Neural progenitor cell (in vitro differentiated cells): ENCODE measurements around the gene MAN2A1. TPM values are rescaled to one million over a fixed set of nuclear protein-coding genes. Genes with fewer than 3 reads are reported as not detected.

Experiments
- DNase-seq: peaks from one replicate; pipeline ENCODE4 v3.0.0-alpha.2; 2016; ENCODE audit warnings: low spot score
- H2AFZ ChIP-seq: fragments of 200-600 bp; sonication (generic); replicated peaks from 2 replicates; pipeline ENCODE4 v1.6.1; 2016; ENCODE audit warnings: antibody characterized with exemption
- H3F3A ChIP-seq: fragments of 200-600 bp; sonication (generic); 2 replicates; pipeline ENCODE4 v1.6.1; 2016; ENCODE audit warnings: antibody characterized with exemption, low read depth
- H3K27ac ChIP-seq: fragments of 200-600 bp; sonication (generic); 2 replicates; pipeline ENCODE4 v1.5.1; 2016; ENCODE audit warnings: mild to moderate bottlenecking
- H3K27me3 ChIP-seq: fragments of 200-600 bp; sonication (generic); 2 replicates; pipeline ENCODE4 v1.6.1; 2016; ENCODE audit warnings: mild to moderate bottlenecking, moderate library complexity
- H3K36me3 ChIP-seq: fragments of 200-600 bp; sonication (generic); 2 replicates; pipeline ENCODE4 v1.5.1; 2016
- H3K4me1 ChIP-seq: fragments of 200-600 bp; sonication (generic); 2 replicates; pipeline ENCODE4 v1.6.1; 2016; ENCODE audit warnings: mixed run types
- H3K4me2 ChIP-seq: fragments of 200-600 bp; sonication (generic); 2 replicates; pipeline ENCODE4 v1.6.1; 2016
- H3K4me3 ChIP-seq: fragments of 200-600 bp; sonication (generic); 2 replicates; pipeline ENCODE4 v1.5.1; 2016
- H3K79me2 ChIP-seq: fragments of 200-600 bp; sonication (generic); 2 replicates; pipeline ENCODE4 v1.6.1; 2016; ENCODE audit warnings: low read depth
- H3K9ac ChIP-seq: fragments of 200-600 bp; sonication (generic); 2 replicates; pipeline ENCODE4 v1.6.1; 2016
- H3K9me3 ChIP-seq: fragments of 200-600 bp; sonication (generic); 2 replicates; pipeline ENCODE4 v1.5.1; 2016; ENCODE audit warnings: low read depth
- H4K20me1 ChIP-seq: fragments of 200-600 bp; sonication (generic); 2 replicates; pipeline ENCODE4 v1.6.1; 2016; ENCODE audit warnings: low read depth
- H3K27ac Mint-ChIP-seq: 3 replicates; pipeline ENCODE4 v1.8.0; 2021; ENCODE audit warnings: mixed read lengths
- H3K27me3 Mint-ChIP-seq: 2 replicates; pipeline ENCODE4 v1.8.0; 2022; ENCODE audit warnings: low read depth, mild to moderate bottlenecking, inconsistent platforms, moderate library complexity, mixed read lengths; ENCODE audit not compliant: insufficient read depth
- H3K36me3 Mint-ChIP-seq: 3 replicates; pipeline ENCODE4 v1.8.0; 2021; ENCODE audit warnings: mixed read lengths
- H3K4me1 Mint-ChIP-seq: 3 replicates; pipeline ENCODE4 v1.8.0; 2021; ENCODE audit warnings: mixed read lengths
- H3K4me3 Mint-ChIP-seq: 3 replicates; pipeline ENCODE4 v1.8.0; 2021; ENCODE audit warnings: mild to moderate bottlenecking, moderate library complexity, mixed read lengths
- H3K9me3 Mint-ChIP-seq: 3 replicates; pipeline ENCODE4 v1.8.0; 2020; ENCODE audit warnings: mixed read lengths
- CTCF ChIP-seq: fragments of 200-600 bp; sonication (generic); IDR thresholded peaks from 2 replicates; pipeline ENCODE4 v1.5.1; 2017; ENCODE audit warnings: antibody characterized with exemption, mild to moderate bottlenecking
- EZH2 ChIP-seq: fragments of 200-600 bp; sonication (generic); IDR thresholded peaks from 2 replicates; pipeline ENCODE4 v1.6.1; 2017; ENCODE audit warnings: antibody characterized with exemption, mild to moderate bottlenecking, moderate library complexity
- EZH2phosphoT487 ChIP-seq: fragments of 200-600 bp; sonication (generic); IDR thresholded peaks from 2 replicates; pipeline ENCODE4 v1.6.1; 2017; ENCODE audit warnings: antibody characterized with exemption
- total RNA-seq: library from RNA; depleted of rRNA; stranded (reverse); fragments of >200 nt; gene quantifications from 2 replicates; pipeline ENCODE4 v1.2.3, GENCODE V29; 2015; ENCODE audit warnings: low replicate concordance

MAN2A1 gene
- total RNA-seq, 1 donor from 2014 or later: 130 TPM

- no peak overlapping the region for H3K4me2 ChIP-seq
- TF ChIP-seq CTCF (no peak), EZH2phosphoT487 (no peak), EZH2 (no peak)
- no peaks in the 10 kb centered on the region for H3K79me2 ChIP-seq
- Mint-ChIP-seq H3K9me3 (peaks cover 2% of the 10 kb centered on the region), H3K27me3 (no peaks in the 10 kb centered on the region), H3K36me3 (peaks cover 3% of the 10 kb centered on the region), H3K4me3 (no peak overlapping the region), H3K4me1 (peaks cover 9% of the 10 kb centered on the region), H3K27ac (peak overlapping the region; percentile 13)
- no peak overlapping the region for H3K9ac ChIP-seq
- no peaks in the 10 kb centered on the region for H3K9me3 ChIP-seq
- H3K4me1 ChIP-seq: no peaks in the 10 kb centered on the region
- H3K27ac ChIP-seq: no peak overlapping the region
- no peaks in the 10 kb centered on the region for H4K20me1 ChIP-seq
- H3K36me3 ChIP-seq: no peaks in the 10 kb centered on the region
- no peak for DNase-seq
- no peak overlapping the region for H2AFZ ChIP-seq
- no peaks in the 10 kb centered on the region for H3F3A ChIP-seq
- no peaks in the 10 kb centered on the region for H3K27me3 ChIP-seq
- no peak overlapping the region for H3K4me3 ChIP-seq
Measured at GRCh38 chr5:109876941-109877669, 187.4 kb downstream of the MAN2A1 start.

GRCh38 chr5:109877670-109878045, 187.9 kb downstream of the MAN2A1 start:
- Histone ChIP-seq H3K27ac (no peak overlapping the region), H3K79me2 (no peaks in the 10 kb centered on the region), H2AFZ (no peak overlapping the region), H3K27me3 (no peaks in the 10 kb centered on the region), H3K4me1 (no peaks in the 10 kb centered on the region), H3K4me3 (no peak overlapping the region), H3K4me2 (no peak overlapping the region), H4K20me1 (no peaks in the 10 kb centered on the region), H3F3A (no peaks in the 10 kb centered on the region), H3K9ac (no peak overlapping the region), H3K9me3 (no peaks in the 10 kb centered on the region), H3K36me3 (no peaks in the 10 kb centered on the region)
- no peak for DNase-seq
- Mint-ChIP-seq H3K4me3 (no peak overlapping the region), H3K9me3 (peaks cover 2% of the 10 kb centered on the region), H3K36me3 (peaks cover 3% of the 10 kb centered on the region), H3K27ac (no peak overlapping the region), H3K4me1 (peaks cover 9% of the 10 kb centered on the region), H3K27me3 (no peaks in the 10 kb centered on the region)
- TF ChIP-seq EZH2phosphoT487 (no peak), CTCF (no peak), EZH2 (no peak)

DNA sequence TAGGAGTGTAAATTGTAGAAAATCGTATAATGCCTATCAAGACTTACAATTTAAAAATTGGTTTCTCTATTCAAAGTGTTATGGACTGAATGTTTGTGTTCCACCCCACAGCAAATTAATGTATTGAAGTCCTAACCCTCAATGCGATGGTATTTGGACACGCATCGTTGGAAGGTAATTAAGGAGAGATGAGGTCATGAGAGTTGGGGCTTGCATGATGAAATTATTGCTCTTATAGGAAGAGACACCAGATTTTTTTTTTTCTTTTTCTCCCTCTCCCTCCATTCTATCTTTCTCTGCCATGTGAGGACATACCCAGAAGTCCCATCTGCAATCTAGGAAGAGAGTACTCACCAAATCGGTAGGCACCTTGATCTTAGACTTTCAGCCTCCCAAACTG, 189.2 kb downstream of the MAN2A1 start:
- H3K27ac ChIP-seq: no peak overlapping the region
- no peak overlapping the region for H2AFZ ChIP-seq
- H3K4me3 Mint-ChIP-seq: no peak overlapping the region
- H3K27me3 ChIP-seq: no peaks in the 10 kb centered on the region
- no peaks in the 10 kb centered on the region for H3K27me3 Mint-ChIP-seq
- TF ChIP-seq CTCF: no peak
- no peak for TF ChIP-seq EZH2
- TF ChIP-seq EZH2phosphoT487: no peak
- H3K4me3 ChIP-seq: no peak overlapping the region
- no peak overlapping the region for H3K4me2 ChIP-seq
- no peaks in the 10 kb centered on the region for H3F3A ChIP-seq
- H3K4me1 ChIP-seq: no peaks in the 10 kb centered on the region
- no peaks in the 10 kb centered on the region for H4K20me1 ChIP-seq
- no peaks in the 10 kb centered on the region for H3K9me3 ChIP-seq
- H3K79me2 ChIP-seq: no peaks in the 10 kb centered on the region
- H3K36me3 ChIP-seq: no peaks in the 10 kb centered on the region
- H3K9ac ChIP-seq: no peak overlapping the region
- no peak for DNase-seq
- peaks cover 4% of the 10 kb centered on the region for H3K9me3 Mint-ChIP-seq
- H3K4me1 Mint-ChIP-seq: peaks cover 9% of the 10 kb centered on the region
- H3K27ac Mint-ChIP-seq: no peak overlapping the region
- peaks cover 3% of the 10 kb centered on the region for H3K36me3 Mint-ChIP-seq
